ENCODE data around the gene DCAF4L1.

GRCh38 chr4:42008011-42008786 lies 26.6 kb downstream of the DCAF4L1 start:
- TF ChIP-seq CTCF (optimal IDR thresholded peaks at IDR 0.05 in 1 of 3, IDR thresholded peaks at IDR 0.05 in 1 of 3, conservative IDR thresholded peaks at IDR 0.05 in 1 of 3; ENCODE audit: extremely low read depth in 1 of 3, insufficient read depth in 2 of 3, low read length in 3 of 3) (no peak), EZH2 (IDR thresholded peaks at IDR 0.05; ENCODE audit: low read length) (no peak)
